Ishikawa (cell line): ENCODE results near the gene AFG1L.

Experiments used
- CEBPB ChIP-seq: IDR thresholded peaks from 2 replicates; pipeline ENCODE4 v1.6.1; 2012
- CREB1 ChIP-seq: IDR thresholded peaks from 2 replicates; pipeline ENCODE4 v1.6.1; 2012; ENCODE audit warnings: low read depth
- EGR1 ChIP-seq: IDR thresholded peaks from 2 replicates; pipeline ENCODE4 v1.6.1; 2012
- EP300 ChIP-seq: IDR thresholded peaks from 2 replicates; pipeline ENCODE4 v1.6.1; 2012; ENCODE audit warnings: borderline replicate concordance
- FOXM1 ChIP-seq: IDR thresholded peaks from 2 replicates; pipeline ENCODE4 v1.6.1; 2012; ENCODE audit warnings: low read depth, borderline replicate concordance
- NFIC ChIP-seq: IDR thresholded peaks from 2 replicates; pipeline ENCODE4 v1.6.1; 2012
- RAD21 ChIP-seq: IDR thresholded peaks from 2 replicates; pipeline ENCODE4 v1.6.1; 2012; ENCODE audit warnings: low read depth
- TAF1 ChIP-seq: IDR thresholded peaks from 2 replicates; pipeline ENCODE4 v1.6.1; 2012; ENCODE audit warnings: low read depth, mild to moderate bottlenecking
- TCF12 ChIP-seq: IDR thresholded peaks from 2 replicates; pipeline ENCODE4 v1.6.1; 2012; ENCODE audit warnings: low read depth
- TEAD4 ChIP-seq: IDR thresholded peaks from 2 replicates; pipeline ENCODE4 v1.6.1; 2012
- YY1 ChIP-seq: IDR thresholded peaks from 2 replicates; pipeline ENCODE4 v1.6.1; 2012; ENCODE audit warnings: low read depth
- ZBTB7A ChIP-seq: IDR thresholded peaks from 2 replicates; pipeline ENCODE4 v1.6.1; 2012; ENCODE audit warnings: low read depth
- TF ChIP-seq, protein P1 (sequence below): IDR thresholded peaks from 2 replicates; pipeline ENCODE4 v1.6.1; 2012
- TF ChIP-seq, protein P2 (sequence below): IDR thresholded peaks from 2 replicates; pipeline ENCODE4 v1.6.1; 2012; ENCODE audit warnings: low read depth, mild to moderate bottlenecking
- TF ChIP-seq, protein P3 (sequence below): IDR thresholded peaks from 2 replicates; pipeline ENCODE4 v1.6.1; 2012

AFG1L gene

DNA sequence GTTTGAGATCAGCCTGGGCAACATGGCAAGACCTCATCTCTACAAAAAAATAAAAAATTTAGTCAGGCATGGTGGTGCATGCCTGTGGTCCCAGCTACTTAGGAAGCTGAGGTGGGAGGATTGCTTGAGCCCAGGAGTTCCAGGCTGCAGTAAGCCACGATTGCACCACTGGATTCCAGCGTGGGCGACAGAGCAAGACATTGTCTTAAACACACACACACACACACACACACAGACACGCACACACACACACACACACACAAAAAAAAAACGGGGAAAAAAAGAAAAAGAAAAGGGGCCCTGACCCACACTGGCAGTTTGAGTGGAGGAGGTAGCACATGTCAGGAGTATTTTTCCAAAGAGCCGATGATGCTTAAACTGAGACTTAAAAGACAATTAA is 122.2 kb downstream of the AFG1L start:
- TF ChIP-seq TEAD4 (no peak), ZBTB7A (no peak)

DNA sequence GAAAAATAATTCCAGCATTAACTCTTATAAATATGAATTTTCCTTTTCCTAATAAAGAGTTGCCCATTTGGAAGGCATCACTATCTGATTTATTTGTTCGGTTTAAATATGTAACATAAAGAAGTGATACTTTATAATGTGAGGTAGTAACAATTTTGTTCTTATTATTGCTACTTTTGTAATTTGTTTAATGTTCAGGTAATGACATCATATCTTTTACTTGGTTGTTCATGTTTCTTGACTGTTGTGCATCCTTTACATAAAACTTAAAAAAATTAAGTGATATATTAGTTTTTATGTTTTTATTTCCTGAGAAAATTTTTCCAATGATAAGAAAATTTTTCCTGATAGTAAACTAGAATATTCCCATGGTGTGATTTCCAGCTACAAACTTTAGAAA is 124.6 kb downstream of the AFG1L start:
- TF ChIP-seq RAD21 (no peak), CEBPB (no peak), CREB1 (no peak), NFIC (no peak), EP300 (no peak), TCF12 (no peak), YY1 (no peak), TEAD4 (no peak), FOXM1 (no peak), ZBTB7A (no peak)
- TF ChIP-seq, protein P1, sequence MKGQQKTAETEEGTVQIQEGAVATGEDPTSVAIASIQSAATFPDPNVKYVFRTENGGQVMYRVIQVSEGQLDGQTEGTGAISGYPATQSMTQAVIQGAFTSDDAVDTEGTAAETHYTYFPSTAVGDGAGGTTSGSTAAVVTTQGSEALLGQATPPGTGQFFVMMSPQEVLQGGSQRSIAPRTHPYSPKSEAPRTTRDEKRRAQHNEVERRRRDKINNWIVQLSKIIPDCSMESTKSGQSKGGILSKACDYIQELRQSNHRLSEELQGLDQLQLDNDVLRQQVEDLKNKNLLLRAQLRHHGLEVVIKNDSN = no peak
- TF ChIP-seq, protein P2, sequence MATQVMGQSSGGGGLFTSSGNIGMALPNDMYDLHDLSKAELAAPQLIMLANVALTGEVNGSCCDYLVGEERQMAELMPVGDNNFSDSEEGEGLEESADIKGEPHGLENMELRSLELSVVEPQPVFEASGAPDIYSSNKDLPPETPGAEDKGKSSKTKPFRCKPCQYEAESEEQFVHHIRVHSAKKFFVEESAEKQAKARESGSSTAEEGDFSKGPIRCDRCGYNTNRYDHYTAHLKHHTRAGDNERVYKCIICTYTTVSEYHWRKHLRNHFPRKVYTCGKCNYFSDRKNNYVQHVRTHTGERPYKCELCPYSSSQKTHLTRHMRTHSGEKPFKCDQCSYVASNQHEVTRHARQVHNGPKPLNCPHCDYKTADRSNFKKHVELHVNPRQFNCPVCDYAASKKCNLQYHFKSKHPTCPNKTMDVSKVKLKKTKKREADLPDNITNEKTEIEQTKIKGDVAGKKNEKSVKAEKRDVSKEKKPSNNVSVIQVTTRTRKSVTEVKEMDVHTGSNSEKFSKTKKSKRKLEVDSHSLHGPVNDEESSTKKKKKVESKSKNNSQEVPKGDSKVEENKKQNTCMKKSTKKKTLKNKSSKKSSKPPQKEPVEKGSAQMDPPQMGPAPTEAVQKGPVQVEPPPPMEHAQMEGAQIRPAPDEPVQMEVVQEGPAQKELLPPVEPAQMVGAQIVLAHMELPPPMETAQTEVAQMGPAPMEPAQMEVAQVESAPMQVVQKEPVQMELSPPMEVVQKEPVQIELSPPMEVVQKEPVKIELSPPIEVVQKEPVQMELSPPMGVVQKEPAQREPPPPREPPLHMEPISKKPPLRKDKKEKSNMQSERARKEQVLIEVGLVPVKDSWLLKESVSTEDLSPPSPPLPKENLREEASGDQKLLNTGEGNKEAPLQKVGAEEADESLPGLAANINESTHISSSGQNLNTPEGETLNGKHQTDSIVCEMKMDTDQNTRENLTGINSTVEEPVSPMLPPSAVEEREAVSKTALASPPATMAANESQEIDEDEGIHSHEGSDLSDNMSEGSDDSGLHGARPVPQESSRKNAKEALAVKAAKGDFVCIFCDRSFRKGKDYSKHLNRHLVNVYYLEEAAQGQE = no peak

DNA sequence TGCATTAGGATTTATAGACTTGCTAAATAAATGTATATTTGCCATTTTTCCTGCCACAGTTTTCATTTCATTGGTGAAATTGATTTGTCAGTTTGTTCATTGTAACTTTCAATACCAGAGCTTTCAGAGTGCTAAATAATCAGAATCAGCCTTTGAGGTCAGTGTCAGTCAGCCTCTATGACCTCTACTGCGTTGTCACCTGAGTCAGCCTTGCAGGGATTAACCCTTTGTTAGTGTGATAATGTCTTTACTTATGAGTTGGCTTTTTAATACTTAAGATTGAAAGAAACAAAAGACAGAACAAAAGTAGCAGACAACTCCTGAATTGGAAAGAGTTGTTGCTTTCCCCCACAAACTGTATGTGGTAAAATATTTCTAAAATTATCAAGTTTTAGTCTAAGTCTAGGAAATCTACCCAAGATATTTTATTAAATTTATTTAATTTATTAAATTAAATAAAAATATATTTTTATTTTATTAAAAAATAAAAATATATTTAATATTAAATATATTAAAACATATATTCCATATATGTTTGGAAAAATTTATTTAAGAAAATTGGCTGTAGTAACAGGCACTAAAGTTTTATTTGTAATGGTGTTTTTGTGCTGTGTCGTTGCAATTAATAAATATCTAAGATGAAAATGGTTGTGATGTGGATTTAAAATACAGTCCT is 125.2 kb downstream of the AFG1L start:
- TF ChIP-seq FOXM1 (no peak), NFIC (no peak), RAD21 (no peak)
- TF ChIP-seq, protein P1 = no peak

DNA sequence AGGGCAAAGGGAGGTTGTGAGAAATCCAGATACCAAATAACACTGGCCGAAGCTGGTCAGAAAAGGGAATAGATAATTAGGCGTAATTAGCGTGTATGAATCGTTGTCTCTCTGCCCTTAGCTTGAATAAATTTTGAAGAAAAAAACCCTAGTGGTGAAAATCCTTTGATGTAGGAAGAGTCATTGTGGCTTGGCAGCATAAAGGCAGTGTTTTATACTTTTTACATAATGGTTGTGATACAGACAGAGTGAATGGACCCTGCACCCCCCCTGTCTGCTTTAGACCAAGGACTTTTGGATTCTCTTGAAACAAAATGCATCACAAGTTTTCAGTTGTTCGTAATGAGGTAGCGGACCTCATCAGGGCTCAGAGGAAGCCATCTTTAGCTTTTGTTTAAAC is 126.5 kb downstream of the AFG1L start:
- TF ChIP-seq, protein P1 = no peak
- TF ChIP-seq FOXM1 (no peak), TAF1 (no peak), RAD21 (no peak), TEAD4 (no peak), ZBTB7A (no peak), EGR1 (no peak), CREB1 (no peak), NFIC (no peak), CEBPB (no peak), EP300 (no peak)

DNA sequence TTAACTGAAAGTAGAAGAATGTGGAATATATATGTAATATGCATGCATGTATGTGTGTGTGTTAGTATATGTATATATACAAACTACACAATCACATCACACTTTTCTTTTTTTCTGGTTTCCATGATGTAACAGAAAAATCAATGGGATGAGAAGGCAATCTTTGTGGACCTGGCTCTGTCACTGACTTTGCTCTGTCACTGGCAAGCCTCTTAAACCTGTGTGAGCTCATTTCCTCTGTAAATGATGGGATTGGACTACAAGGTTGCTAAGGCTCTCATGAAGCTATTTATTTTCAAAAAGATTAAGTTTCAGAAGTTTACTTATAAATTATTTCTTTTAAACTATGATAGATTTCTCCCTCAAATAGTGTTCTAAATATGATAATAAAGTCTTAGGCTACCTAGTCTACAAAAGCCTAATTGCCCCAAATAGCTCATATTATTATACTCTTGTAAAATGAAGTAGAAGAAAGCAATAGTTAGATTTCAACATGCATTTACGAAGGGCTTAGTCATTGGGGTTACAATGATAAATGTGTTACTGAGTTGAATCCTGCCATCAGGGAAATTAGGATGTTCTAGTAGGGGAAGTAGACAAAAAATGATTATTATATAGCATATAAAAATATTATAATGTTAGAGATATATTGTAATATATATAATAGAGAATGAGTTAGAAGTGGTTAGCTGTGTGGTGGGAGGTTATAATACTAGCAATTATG is 129.3 kb downstream of the AFG1L start:
- TF ChIP-seq TEAD4 (no peak), CREB1 (no peak), EP300 (no peak), FOXM1 (no peak), RAD21 (no peak), EGR1 (no peak), ZBTB7A (no peak), TCF12 (no peak), NFIC (no peak), YY1 (no peak), CEBPB (no peak), TAF1 (no peak)
- TF ChIP-seq, protein P1 = no peak
- TF ChIP-seq, protein P3, sequence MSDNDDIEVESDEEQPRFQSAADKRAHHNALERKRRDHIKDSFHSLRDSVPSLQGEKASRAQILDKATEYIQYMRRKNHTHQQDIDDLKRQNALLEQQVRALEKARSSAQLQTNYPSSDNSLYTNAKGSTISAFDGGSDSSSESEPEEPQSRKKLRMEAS = no peak
- TF ChIP-seq, protein P2 = no peak
